GM23338 (cell line): Measurements from ENCODE around the gene HIVEP3. TPM values are rescaled to one million over a fixed set of nuclear protein-coding genes. Genes with fewer than 3 reads are reported as not detected.

Source experiments
- ATAC-seq: fragments of 200-7000 bp; cut with Tn5 transposase; 3 replicates; pipeline ENCODE4 v1.9.1; 2020
- DNase-seq: peaks from one replicate; pipeline ENCODE4 v3.0.0-alpha.2; 2015; ENCODE audit warnings: low spot score
- H2AFZ ChIP-seq: fragments of 200-600 bp; sonication (generic); 2 replicates; pipeline ENCODE4 v1.8.0; 2016; ENCODE audit warnings: antibody characterized with exemption, mild to moderate bottlenecking, moderate library complexity
- H3F3A ChIP-seq: fragments of 200-600 bp; sonication (generic); replicated peaks from 2 replicates; pipeline ENCODE4 v1.8.0; 2017; ENCODE audit warnings: antibody characterized with exemption, mixed run types, low read depth
- H3K27ac ChIP-seq: fragments of 200-600 bp; sonication (generic); 2 replicates; pipeline ENCODE4 v1.6.1; 2016; ENCODE audit warnings: low read depth
- H3K27me3 ChIP-seq: fragments of 200-600 bp; sonication (generic); 2 replicates; pipeline ENCODE4 v1.8.0; 2016; ENCODE audit warnings: mild to moderate bottlenecking, mixed run types, moderate library complexity; ENCODE audit not compliant: insufficient read depth
- H3K36me3 ChIP-seq: fragments of 200-600 bp; sonication (generic); 2 replicates; pipeline ENCODE4 v1.8.0; 2016; ENCODE audit warnings: mild to moderate bottlenecking; ENCODE audit not compliant: insufficient read depth
- H3K4me1 ChIP-seq: fragments of 200-600 bp; sonication (generic); 2 replicates; pipeline ENCODE4 v1.8.0; 2016; ENCODE audit warnings: mild to moderate bottlenecking, moderate library complexity; ENCODE audit not compliant: insufficient read depth
- H3K4me2 ChIP-seq: fragments of 200-600 bp; sonication (generic); 2 replicates; pipeline ENCODE4 v1.7.1; 2017; ENCODE audit warnings: mixed run types
- H3K4me3 ChIP-seq: fragments of 200-600 bp; sonication (generic); 2 replicates; pipeline ENCODE4 v1.6.1; 2016; ENCODE audit warnings: mixed run types
- H3K79me2 ChIP-seq: fragments of 200-600 bp; sonication (generic); replicated peaks from 2 replicates; pipeline ENCODE4 v1.8.0; 2017; ENCODE audit warnings: mild to moderate bottlenecking; ENCODE audit not compliant: insufficient read depth
- H3K9me2 ChIP-seq: fragments of 200-600 bp; sonication (generic); 2 replicates; pipeline ENCODE4 v1.8.0; 2017; ENCODE audit not compliant: insufficient read depth
- H4K20me1 ChIP-seq: fragments of 200-600 bp; sonication (generic); replicated peaks from 2 replicates; pipeline ENCODE4 v1.8.0; 2017; ENCODE audit warnings: mild to moderate bottlenecking; ENCODE audit not compliant: insufficient read depth
- H3K27ac Mint-ChIP-seq: 2 replicates; pipeline ENCODE4 v1.8.0; 2020; ENCODE audit warnings: inconsistent platforms, mild to moderate bottlenecking, moderate library complexity, mixed read lengths
- H3K27me3 Mint-ChIP-seq: 3 replicates; pipeline ENCODE4 v1.8.0; 2022; ENCODE audit warnings: low read depth, mild to moderate bottlenecking, moderate library complexity, mixed read lengths, inconsistent platforms; ENCODE audit not compliant: insufficient read depth, poor library complexity
- H3K36me3 Mint-ChIP-seq: 3 replicates; pipeline ENCODE4 v1.8.0; 2021; ENCODE audit warnings: low read depth, mild to moderate bottlenecking, inconsistent platforms, moderate library complexity, mixed read lengths
- H3K4me1 Mint-ChIP-seq: 3 replicates; pipeline ENCODE4 v1.8.0; 2020; ENCODE audit warnings: mild to moderate bottlenecking, inconsistent platforms, mixed read lengths
- H3K4me3 Mint-ChIP-seq: 3 replicates; pipeline ENCODE4 v1.8.0; 2021; ENCODE audit warnings: moderate library complexity, mild to moderate bottlenecking, inconsistent platforms, mixed read lengths
- H3K9me3 Mint-ChIP-seq: 3 replicates; pipeline ENCODE4 v1.8.0; 2020; ENCODE audit warnings: moderate library complexity, mild to moderate bottlenecking, inconsistent platforms, mixed read lengths
- EZH2 ChIP-seq: fragments of 200-600 bp; sonication (generic); IDR thresholded peaks from one replicate; pipeline ENCODE4 v1.8.0; 2017; ENCODE audit warnings: antibody characterized with exemption, mild to moderate bottlenecking, low read depth; ENCODE audit not compliant: unreplicated experiment
- EZH2phosphoT487 ChIP-seq: fragments of 200-600 bp; sonication (generic); IDR thresholded peaks from one replicate; pipeline ENCODE4 v1.8.1; 2018; ENCODE audit warnings: antibody characterized with exemption; ENCODE audit not compliant: unreplicated experiment
- JUNB ChIP-seq: IDR thresholded peaks from one replicate; pipeline ENCODE4 v1.6.1; 2016; ENCODE audit warnings: antibody characterized with exemption; ENCODE audit not compliant: unreplicated experiment
- NANOG ChIP-seq: IDR thresholded peaks from 2 replicates; pipeline ENCODE4 v1.6.1; 2016; ENCODE audit warnings: antibody characterized with exemption, borderline replicate concordance
- POLR2AphosphoS5 ChIP-seq: IDR thresholded peaks from 2 replicates; pipeline ENCODE4 v1.6.1; 2016; ENCODE audit warnings: antibody characterized with exemption, low read depth
- STAT1 ChIP-seq: IDR thresholded peaks from one replicate; pipeline ENCODE4 v1.6.1; 2016; ENCODE audit warnings: antibody characterized with exemption; ENCODE audit not compliant: unreplicated experiment
- ZNF114 ChIP-seq: fragments of 250-450 bp; sonication (Bioruptor Pico); IDR thresholded peaks from 2 replicates; pipeline ENCODE4 v1.5.0; 2020; ENCODE audit warnings: mild to moderate bottlenecking, moderate library complexity
- ZNF331 ChIP-seq: fragments of 250-450 bp; sonication (Bioruptor Pico); IDR thresholded peaks from 2 replicates; pipeline ENCODE4 v1.5.0; 2020; ENCODE audit warnings: low read depth, mild to moderate bottlenecking, moderate library complexity
- polyA plus RNA-seq: library from polyadenylated mRNA; unstranded; fragments of >200 nt; fragmentation: Nextera tagmentation; extraction: Ambion mirVana; gene quantifications from 2 replicates; pipeline ENCODE4 v1.2.1, GENCODE V29; 2016
- total RNA-seq: library from RNA; depleted of rRNA; stranded (reverse); fragments of >200 nt; shearing (Covaris generic); gene quantifications from 2 replicates; pipeline ENCODE4 v1.2.3, GENCODE V29; 2014
- TF ChIP-seq, protein P1 (sequence below): fragments of 250-450 bp; sonication (Bioruptor Pico); IDR thresholded peaks from 2 replicates; pipeline ENCODE4 v1.5.0; 2020; ENCODE audit warnings: mild to moderate bottlenecking, moderate library complexity
- TF ChIP-seq, protein P2 (sequence below): IDR thresholded peaks from 2 replicates; pipeline ENCODE4 v1.6.1; 2016; ENCODE audit warnings: antibody characterized with exemption

Gene HIVEP3
- total and polyA plus RNA-seq, 2 experiments from 2014 or later: 0.14 to 0.24 TPM

DNA sequence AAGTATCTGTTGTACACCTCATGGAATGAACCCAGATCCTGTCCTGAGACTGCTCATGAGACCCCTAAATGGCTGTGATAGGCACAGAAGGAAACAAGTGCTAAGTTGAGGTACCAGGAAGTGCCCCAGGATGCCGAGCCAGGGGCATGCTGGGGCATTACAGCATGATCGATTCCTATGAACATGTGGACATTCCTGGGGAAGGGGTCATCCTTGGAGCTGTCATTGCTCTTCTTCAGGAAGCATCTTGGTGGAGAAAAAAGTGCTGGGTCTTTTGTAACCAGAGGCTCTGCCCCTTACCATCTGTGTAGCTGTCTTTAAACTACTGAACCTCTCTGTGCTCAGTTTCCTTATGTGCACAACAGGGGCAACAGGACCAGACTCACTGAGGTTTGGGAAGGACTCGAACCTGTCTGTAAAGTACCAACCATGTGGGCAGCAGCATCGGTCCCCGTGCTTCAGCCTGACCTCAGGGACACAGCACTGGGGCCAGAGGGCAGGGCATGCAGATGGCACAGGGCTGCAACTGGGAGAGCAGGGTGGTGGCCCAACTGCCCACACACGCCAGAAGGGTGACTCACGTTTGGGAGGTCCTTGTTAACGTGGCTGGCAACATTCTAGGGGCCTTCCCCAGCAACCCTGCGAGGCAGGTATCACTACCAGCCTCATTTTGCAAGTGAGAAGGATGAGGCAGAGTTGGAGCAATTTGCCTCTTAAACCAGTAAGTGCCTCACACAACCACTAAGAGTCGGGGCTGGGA lies 291.9 kb downstream of the HIVEP3 start:
- Histone ChIP-seq H3K4me3 (no peak overlapping the region), H3K79me2 (no peaks in the 10 kb centered on the region), H3K27me3 (no peaks in the 10 kb centered on the region), H3K4me1 (no peaks in the 10 kb centered on the region), H3K36me3 (no peaks in the 10 kb centered on the region), H3K27ac (no peak overlapping the region), H2AFZ (no peak overlapping the region), H3K9me2 (no peaks in the 10 kb centered on the region), H4K20me1 (no peaks in the 10 kb centered on the region), H3K4me2 (no peak overlapping the region), H3F3A (no peaks in the 10 kb centered on the region)
- no peaks in the 10 kb centered on the region for H3K27me3 Mint-ChIP-seq
- ATAC-seq (no peak), DNase-seq (no peak)
- H3K4me3 Mint-ChIP-seq: no peak overlapping the region
- H3K9me3 Mint-ChIP-seq: no peaks in the 10 kb centered on the region
- H3K4me1 Mint-ChIP-seq: peaks cover 5% of the 10 kb centered on the region; the same call in 2 of the 3 replicates
- H3K27ac Mint-ChIP-seq: no peak overlapping the region
- H3K36me3 Mint-ChIP-seq: no peaks in the 10 kb centered on the region
- TF ChIP-seq EZH2 (no peak), ZNF331 (CRISPR knock-in tag) (no peak), ZNF114 (CRISPR knock-in tag) (no peak), NANOG (no peak)
- TF ChIP-seq, protein P1, sequence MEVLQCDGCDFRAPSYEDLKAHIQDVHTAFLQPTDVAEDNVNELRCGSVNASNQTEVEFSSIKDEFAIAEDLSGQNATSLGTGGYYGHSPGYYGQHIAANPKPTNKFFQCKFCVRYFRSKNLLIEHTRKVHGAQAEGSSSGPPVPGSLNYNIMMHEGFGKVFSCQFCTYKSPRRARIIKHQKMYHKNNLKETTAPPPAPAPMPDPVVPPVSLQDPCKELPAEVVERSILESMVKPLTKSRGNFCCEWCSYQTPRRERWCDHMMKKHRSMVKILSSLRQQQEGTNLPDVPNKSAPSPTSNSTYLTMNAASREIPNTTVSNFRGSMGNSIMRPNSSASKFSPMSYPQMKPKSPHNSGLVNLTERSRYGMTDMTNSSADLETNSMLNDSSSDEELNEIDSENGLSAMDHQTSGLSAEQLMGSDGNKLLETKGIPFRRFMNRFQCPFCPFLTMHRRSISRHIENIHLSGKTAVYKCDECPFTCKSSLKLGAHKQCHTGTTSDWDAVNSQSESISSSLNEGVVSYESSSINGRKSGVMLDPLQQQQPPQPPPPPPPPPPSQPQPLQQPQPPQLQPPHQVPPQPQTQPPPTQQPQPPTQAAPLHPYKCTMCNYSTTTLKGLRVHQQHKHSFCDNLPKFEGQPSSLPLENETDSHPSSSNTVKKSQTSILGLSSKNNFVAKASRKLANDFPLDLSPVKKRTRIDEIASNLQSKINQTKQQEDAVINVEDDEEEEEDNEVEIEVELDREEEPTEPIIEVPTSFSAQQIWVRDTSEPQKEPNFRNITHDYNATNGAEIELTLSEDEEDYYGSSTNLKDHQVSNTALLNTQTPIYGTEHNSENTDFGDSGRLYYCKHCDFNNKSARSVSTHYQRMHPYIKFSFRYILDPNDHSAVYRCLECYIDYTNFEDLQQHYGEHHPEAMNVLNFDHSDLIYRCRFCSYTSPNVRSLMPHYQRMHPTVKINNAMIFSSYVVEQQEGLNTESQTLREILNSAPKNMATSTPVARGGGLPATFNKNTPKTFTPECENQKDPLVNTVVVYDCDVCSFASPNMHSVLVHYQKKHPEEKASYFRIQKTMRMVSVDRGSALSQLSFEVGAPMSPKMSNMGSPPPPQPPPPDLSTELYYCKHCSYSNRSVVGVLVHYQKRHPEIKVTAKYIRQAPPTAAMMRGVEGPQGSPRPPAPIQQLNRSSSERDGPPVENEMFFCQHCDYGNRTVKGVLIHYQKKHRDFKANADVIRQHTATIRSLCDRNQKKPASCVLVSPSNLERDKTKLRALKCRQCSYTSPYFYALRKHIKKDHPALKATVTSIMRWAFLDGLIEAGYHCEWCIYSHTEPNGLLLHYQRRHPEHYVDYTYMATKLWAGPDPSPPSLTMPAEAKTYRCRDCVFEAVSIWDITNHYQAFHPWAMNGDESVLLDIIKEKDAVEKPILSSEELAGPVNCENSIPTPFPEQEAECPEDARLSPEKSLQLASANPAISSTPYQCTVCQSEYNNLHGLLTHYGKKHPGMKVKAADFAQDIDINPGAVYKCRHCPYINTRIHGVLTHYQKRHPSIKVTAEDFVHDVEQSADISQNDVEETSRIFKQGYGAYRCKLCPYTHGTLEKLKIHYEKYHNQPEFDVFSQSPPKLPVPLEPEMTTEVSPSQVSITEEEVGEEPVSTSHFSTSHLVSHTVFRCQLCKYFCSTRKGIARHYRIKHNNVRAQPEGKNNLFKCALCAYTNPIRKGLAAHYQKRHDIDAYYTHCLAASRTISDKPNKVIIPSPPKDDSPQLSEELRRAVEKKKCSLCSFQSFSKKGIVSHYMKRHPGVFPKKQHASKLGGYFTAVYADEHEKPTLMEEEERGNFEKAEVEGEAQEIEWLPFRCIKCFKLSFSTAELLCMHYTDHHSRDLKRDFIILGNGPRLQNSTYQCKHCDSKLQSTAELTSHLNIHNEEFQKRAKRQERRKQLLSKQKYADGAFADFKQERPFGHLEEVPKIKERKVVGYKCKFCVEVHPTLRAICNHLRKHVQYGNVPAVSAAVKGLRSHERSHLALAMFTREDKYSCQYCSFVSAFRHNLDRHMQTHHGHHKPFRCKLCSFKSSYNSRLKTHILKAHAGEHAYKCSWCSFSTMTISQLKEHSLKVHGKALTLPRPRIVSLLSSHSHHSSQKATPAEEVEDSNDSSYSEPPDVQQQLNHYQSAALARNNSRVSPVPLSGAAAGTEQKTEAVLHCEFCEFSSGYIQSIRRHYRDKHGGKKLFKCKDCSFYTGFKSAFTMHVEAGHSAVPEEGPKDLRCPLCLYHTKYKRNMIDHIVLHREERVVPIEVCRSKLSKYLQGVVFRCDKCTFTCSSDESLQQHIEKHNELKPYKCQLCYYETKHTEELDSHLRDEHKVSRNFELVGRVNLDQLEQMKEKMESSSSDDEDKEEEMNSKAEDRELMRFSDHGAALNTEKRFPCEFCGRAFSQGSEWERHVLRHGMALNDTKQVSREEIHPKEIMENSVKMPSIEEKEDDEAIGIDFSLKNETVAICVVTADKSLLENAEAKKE: no peak

DNA sequence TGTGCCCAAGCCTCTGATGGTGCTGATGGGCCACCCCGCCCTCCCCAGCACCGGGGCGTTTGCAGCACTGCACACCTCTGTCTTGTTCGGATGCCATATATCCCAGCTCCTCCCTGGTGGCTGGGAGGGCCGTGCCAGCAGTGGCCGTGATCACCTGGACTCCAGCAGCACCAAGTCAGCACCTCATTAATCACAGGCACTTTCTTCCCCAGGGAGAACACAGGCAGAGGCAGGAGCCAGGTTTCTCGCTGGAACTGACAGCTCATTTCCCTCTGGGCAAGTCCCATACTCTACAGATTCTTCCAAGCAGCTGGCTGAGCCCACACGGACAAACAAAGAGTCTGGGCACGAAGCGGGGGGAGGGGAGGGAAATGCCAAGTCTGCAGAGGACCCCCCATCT lies 292.6 kb downstream of the HIVEP3 start:
- H3K4me3 Mint-ChIP-seq: no peak overlapping the region
- no peak for ATAC-seq
- no peaks in the 10 kb centered on the region for H3K79me2 ChIP-seq

More for the DNA sequence above, 292.6 kb downstream of the HIVEP3 start:
- H3K4me1 Mint-ChIP-seq: peaks cover 8% of the 10 kb centered on the region
- Histone ChIP-seq H3K27ac (no peak overlapping the region), H3K9me2 (no peaks in the 10 kb centered on the region), H3K4me3 (no peak overlapping the region), H3K4me1 (no peaks in the 10 kb centered on the region), H3F3A (no peaks in the 10 kb centered on the region), H4K20me1 (no peaks in the 10 kb centered on the region), H3K36me3 (no peaks in the 10 kb centered on the region), H2AFZ (no peak overlapping the region), H3K27me3 (no peaks in the 10 kb centered on the region), H3K4me2 (no peak overlapping the region)
- H3K27ac Mint-ChIP-seq: no peak overlapping the region
- peaks cover 2% of the 10 kb centered on the region for H3K27me3 Mint-ChIP-seq
- no peak for TF ChIP-seq NANOG
- TF ChIP-seq STAT1: no peak
- no peak for TF ChIP-seq POLR2AphosphoS5
- TF ChIP-seq ZNF114 (CRISPR knock-in tag): no peak
- no peak for TF ChIP-seq JUNB
- TF ChIP-seq ZNF331 (CRISPR knock-in tag): no peak
- TF ChIP-seq EZH2: no peak
- TF ChIP-seq, protein P2, sequence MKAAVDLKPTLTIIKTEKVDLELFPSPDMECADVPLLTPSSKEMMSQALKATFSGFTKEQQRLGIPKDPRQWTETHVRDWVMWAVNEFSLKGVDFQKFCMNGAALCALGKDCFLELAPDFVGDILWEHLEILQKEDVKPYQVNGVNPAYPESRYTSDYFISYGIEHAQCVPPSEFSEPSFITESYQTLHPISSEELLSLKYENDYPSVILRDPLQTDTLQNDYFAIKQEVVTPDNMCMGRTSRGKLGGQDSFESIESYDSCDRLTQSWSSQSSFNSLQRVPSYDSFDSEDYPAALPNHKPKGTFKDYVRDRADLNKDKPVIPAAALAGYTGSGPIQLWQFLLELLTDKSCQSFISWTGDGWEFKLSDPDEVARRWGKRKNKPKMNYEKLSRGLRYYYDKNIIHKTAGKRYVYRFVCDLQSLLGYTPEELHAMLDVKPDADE: no peak
- TF ChIP-seq EZH2phosphoT487: no peak
- H3K36me3 Mint-ChIP-seq: no peaks in the 10 kb centered on the region
- no peak for DNase-seq
- no peaks in the 10 kb centered on the region for H3K9me3 Mint-ChIP-seq
